ENCODE results near the gene FOXK2. TPM values are rescaled to one million over a fixed set of nuclear protein-coding genes. Genes with fewer than 3 reads are reported as not detected.

Gene FOXK2
- total and polyA plus RNA-seq, 2 donors from 2014 or later: 13.5 to 37.9 TPM

DNA sequence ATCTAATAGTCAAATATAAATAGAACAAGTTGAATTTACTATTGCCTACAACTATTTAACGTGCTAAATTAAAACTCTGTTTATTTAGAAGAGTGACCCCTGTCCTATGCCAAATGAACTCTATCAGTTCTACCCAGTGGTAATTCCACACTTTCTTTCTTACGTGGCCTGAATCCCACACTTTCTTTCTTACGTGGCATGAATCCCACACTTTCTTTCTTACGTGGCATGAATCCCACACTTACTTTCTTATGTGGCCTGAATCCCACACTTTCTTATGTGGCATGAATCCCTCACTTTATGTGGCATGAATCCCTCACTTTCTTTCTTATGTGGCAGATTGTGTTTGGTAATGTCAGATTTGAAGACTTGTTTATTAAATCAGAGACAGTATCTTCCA is 6.2 kb downstream of the FOXK2 start:
- Histone ChIP-seq H3K36me3 (ENCODE audit: control insufficient read depth in 2 of 3, insufficient read depth in 3 of 3, low read length in 3 of 3) (no peaks in the 10 kb centered on the region), H3K9me3 (ENCODE audit: control insufficient read depth in 2 of 3, insufficient read depth in 1 of 3, low read length in 3 of 3) (no peaks in the 10 kb centered on the region), H3K27ac (ENCODE audit: low read depth in 2 of 2, low read length in 2 of 2) (no peak overlapping the region), H3K4me1 (ENCODE audit: control insufficient read depth in 2 of 3, insufficient read depth in 2 of 3, low read depth in 1 of 3, low read length in 3 of 3) (peaks cover 0 to 28% (median 14%) of the 10 kb centered on the region in 3 donors), H3K9ac (ENCODE audit: low read length in 3 of 3) (no peak overlapping the region), H3K4me3 (ENCODE audit: low read length in 3 of 3) (no peak overlapping the region), H3K27me3 (ENCODE audit: control insufficient read depth, insufficient read depth, low read length) (no peaks in the 10 kb centered on the region)
- DNase-seq (no peak), FAIRE-seq (no peak)
- intact Hi-C loops (cut with DNase I): no loop called here
- TF ChIP-seq, protein P1, sequence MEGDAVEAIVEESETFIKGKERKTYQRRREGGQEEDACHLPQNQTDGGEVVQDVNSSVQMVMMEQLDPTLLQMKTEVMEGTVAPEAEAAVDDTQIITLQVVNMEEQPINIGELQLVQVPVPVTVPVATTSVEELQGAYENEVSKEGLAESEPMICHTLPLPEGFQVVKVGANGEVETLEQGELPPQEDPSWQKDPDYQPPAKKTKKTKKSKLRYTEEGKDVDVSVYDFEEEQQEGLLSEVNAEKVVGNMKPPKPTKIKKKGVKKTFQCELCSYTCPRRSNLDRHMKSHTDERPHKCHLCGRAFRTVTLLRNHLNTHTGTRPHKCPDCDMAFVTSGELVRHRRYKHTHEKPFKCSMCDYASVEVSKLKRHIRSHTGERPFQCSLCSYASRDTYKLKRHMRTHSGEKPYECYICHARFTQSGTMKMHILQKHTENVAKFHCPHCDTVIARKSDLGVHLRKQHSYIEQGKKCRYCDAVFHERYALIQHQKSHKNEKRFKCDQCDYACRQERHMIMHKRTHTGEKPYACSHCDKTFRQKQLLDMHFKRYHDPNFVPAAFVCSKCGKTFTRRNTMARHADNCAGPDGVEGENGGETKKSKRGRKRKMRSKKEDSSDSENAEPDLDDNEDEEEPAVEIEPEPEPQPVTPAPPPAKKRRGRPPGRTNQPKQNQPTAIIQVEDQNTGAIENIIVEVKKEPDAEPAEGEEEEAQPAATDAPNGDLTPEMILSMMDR (IDR thresholded peaks at IDR 0.05; ENCODE audit: borderline replicate concordance, extremely low read depth, insufficient read depth): no peak

DNA sequence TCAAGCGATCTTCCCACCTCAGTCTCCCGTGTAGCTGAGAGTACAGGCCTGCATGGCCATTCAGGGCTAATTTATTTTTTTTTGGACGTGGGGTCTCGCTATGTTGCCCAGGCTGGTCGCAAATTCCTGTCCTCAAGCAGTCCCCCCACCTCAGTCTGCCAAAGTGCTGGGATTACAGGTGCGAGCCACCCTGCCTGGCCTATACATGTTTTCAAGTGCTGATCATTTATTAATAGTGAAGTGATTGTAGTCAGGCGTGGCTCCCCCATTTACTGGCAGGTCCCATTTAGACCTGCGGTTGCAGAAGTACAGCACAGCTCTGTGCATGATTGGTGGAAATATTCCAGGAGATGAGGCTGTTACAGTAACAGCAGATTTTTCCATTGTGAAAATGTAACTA is 8.4 kb downstream of the FOXK2 start:
- H3K27ac ChIP-seq (ENCODE audit: low read depth in 2 of 2, low read length in 2 of 2): no peak overlapping the region
- H3K9ac ChIP-seq (ENCODE audit: low read length in 3 of 3): no peak overlapping the region
- TF ChIP-seq, protein P1 (IDR thresholded peaks at IDR 0.05; ENCODE audit: borderline replicate concordance, extremely low read depth, insufficient read depth): no peak
- no peak for FAIRE-seq
- no peaks in the 10 kb centered on the region for H3K9me3 ChIP-seq (ENCODE audit: control insufficient read depth in 2 of 3, insufficient read depth in 1 of 3, low read length in 3 of 3)
- intact Hi-C loops (cut with DNase I): no loop called here
- H3K27me3 ChIP-seq (ENCODE audit: control insufficient read depth, insufficient read depth, low read length): no peaks in the 10 kb centered on the region
- peaks cover 0 to 36% (median 16%) of the 10 kb centered on the region in 3 donors for H3K4me1 ChIP-seq (ENCODE audit: control insufficient read depth in 2 of 3, insufficient read depth in 2 of 3, low read depth in 1 of 3, low read length in 3 of 3)
- no peak overlapping the region for H3K4me3 ChIP-seq (ENCODE audit: low read length in 3 of 3)
- H3K36me3 ChIP-seq (ENCODE audit: control insufficient read depth in 2 of 3, insufficient read depth in 3 of 3, low read length in 3 of 3): no peaks in the 10 kb centered on the region
- DNase-seq: no peak

DNA sequence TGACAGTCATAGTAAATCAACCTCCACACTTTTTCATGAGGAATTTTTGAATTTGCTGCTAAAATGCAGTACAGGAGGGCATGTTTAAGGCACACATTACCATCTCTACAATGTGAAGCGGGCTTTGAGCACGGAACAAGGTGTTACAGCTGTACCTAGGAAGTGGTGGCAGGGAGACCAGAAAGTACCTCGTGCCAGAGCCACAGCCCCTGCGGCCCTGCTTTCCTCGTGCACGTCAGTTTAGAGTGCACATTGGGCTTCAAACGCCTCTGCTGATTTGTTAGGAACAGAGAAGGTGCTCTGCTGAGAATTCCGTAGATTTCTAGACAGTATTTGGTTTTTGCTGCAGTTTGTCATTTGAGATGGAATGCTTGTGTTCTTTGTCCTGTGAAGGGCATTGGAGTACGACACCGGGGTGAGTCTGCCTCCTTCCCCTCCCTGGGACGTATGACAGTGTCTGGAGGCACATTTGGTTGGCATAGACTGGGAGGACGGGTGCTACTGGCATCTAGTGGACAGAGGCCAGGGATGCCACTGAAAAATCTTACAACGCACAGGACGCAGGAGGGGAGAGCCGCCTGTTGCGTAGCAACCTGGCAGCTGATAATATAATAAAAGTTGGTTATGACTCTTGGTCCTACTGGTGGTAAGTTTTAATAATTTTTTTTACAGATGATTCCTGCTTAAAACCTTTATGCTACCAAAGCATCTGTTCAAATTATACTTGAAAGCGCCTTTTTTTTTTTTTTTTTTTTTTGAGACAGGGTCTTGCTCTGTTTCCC is 9.1 kb downstream of the FOXK2 start:
- Histone ChIP-seq H3K36me3 (ENCODE audit: control insufficient read depth in 2 of 3, insufficient read depth in 3 of 3, low read length in 3 of 3) (no peaks in the 10 kb centered on the region), H3K27me3 (ENCODE audit: control insufficient read depth, insufficient read depth, low read length) (no peaks in the 10 kb centered on the region), H3K9ac (ENCODE audit: low read length in 3 of 3) (no peak overlapping the region), H3K27ac (ENCODE audit: low read depth in 2 of 2, low read length in 2 of 2) (peak overlapping the region in 1 of 2 donors; percentile 44), H3K4me1 (ENCODE audit: control insufficient read depth in 2 of 3, insufficient read depth in 2 of 3, low read depth in 1 of 3, low read length in 3 of 3) (peaks cover 0 to 36% (median 16%) of the 10 kb centered on the region in 3 donors), H3K4me3 (ENCODE audit: low read length in 3 of 3) (no peak overlapping the region), H3K9me3 (ENCODE audit: control insufficient read depth in 2 of 3, insufficient read depth in 1 of 3, low read length in 3 of 3) (no peaks in the 10 kb centered on the region)
- intact Hi-C loops (cut with DNase I): no loop called here
- TF ChIP-seq, protein P1 (IDR thresholded peaks at IDR 0.05; ENCODE audit: borderline replicate concordance, extremely low read depth, insufficient read depth): no peak
- DNase-seq (peak in 4 of 5 donors; percentile 66 to 90 (median 84)), FAIRE-seq (no peak)
